Measurements from ENCODE around the gene KIF6. TPM values are rescaled to one million over a fixed set of nuclear protein-coding genes. Genes with fewer than 3 reads are reported as not detected.

Gene KIF6
- total and polyA plus RNA-seq, 2 of the 8 experiments (the other 6 are each of a cell fraction or from before 2014, with no cell fraction given): 0.53 to 0.65 TPM

- FAIRE-seq (no peak), DNase-seq (ENCODE audit: low read depth in 1 of 2, low spot score in 2 of 2) (no peak)
- CTCF ChIA-PET (ENCODE audit: partially characterized antibody): no interaction called here
- no peak overlapping the region for H2BK5ac ChIP-seq (ENCODE audit: low read depth, low read length)
- no peaks in the 10 kb centered on the region for H3K23me2 ChIP-seq (ENCODE audit: low read depth, low read length)
- no peak overlapping the region for H3K18ac ChIP-seq (ENCODE audit: extremely low read depth, low read length)
- no peak overlapping the region for H4K91ac ChIP-seq (replicated peaks; ENCODE audit: insufficient read length, low read length)
- TF ChIP-seq SRF (IDR thresholded peaks at IDR 0.05; ENCODE audit: low read depth, low read length) (no peak), RBBP5 (IDR thresholded peaks at IDR 0.05; ENCODE audit: borderline replicate concordance, low read depth, low read length) (no peak), POLR2AphosphoS5 (IDR thresholded peaks at IDR 0.05; ENCODE audit: low read depth, low read length) (no peak), HDAC6 (IDR thresholded peaks at IDR 0.05; ENCODE audit: low read depth, low read length) (no peak), BCL11A (IDR thresholded peaks at IDR 0.05; ENCODE audit: low read depth in 2 of 2, low read length in 2 of 2) (no peak), YY1 (IDR thresholded peaks at IDR 0.05; ENCODE audit: low read depth, low read length) (no peak), RNF2 (IDR thresholded peaks at IDR 0.05; ENCODE audit: borderline replicate concordance, low read depth, low read length, missing control alignments, poor library complexity, severe bottlenecking) (no peak), ATF3 (IDR thresholded peaks at IDR 0.05; ENCODE audit: insufficient read depth, low read depth, low read length) (no peak), CREB1 (IDR thresholded peaks at IDR 0.05) (no peak), JUN (IDR thresholded peaks at IDR 0.05; ENCODE audit: low read depth, low read length) (no peak), GABPA (IDR thresholded peaks at IDR 0.05; ENCODE audit: borderline replicate concordance, insufficient read depth, low read length) (no peak)
- peaks cover 0 to 7% (median 3%) of the 10 kb centered on the region in 4 experiments; a peak in 3 of 7 replicates for H3K4me1 ChIP-seq (replicated peaks in 1 of 4; ENCODE audit: control insufficient read depth in 3 of 4, insufficient read depth in 4 of 4, low read length in 3 of 4)
- H2BK12ac ChIP-seq (ENCODE audit: low read depth, low read length): no peak overlapping the region
- no peaks in the 10 kb centered on the region for H3K36me3 ChIP-seq (ENCODE audit: control insufficient read depth in 2 of 4, insufficient read depth in 4 of 4, low read length in 3 of 4)
- no peak overlapping the region for H3K14ac ChIP-seq (ENCODE audit: insufficient read length)
- no peak overlapping the region for H3K27ac ChIP-seq (ENCODE audit: low read depth, low read length)
- H3K56ac ChIP-seq (replicated peaks; ENCODE audit: insufficient read length, low read depth, low read length): no peak overlapping the region
- no peak overlapping the region for H4K5ac ChIP-seq (ENCODE audit: insufficient read length, low read depth, low read length)
- no peaks in the 10 kb centered on the region for H4K20me1 ChIP-seq (replicated peaks in 1 of 2; ENCODE audit: control insufficient read depth in 1 of 2, insufficient read depth in 2 of 2, low read length in 2 of 2)
- no peak overlapping the region for H3K4me3 ChIP-seq (ENCODE audit: extremely low read depth in 1 of 4, insufficient read depth in 2 of 4, low read depth in 3 of 4, low read length in 4 of 4)
- H3K79me2 ChIP-seq (ENCODE audit: control insufficient read depth in 1 of 2, insufficient read depth in 2 of 2, low read length in 2 of 2): no peaks in the 10 kb centered on the region
- H3K23ac ChIP-seq (ENCODE audit: insufficient read length): no peak overlapping the region
- H3K4ac ChIP-seq (replicated peaks; ENCODE audit: insufficient read length, low read depth, low read length): no peak overlapping the region
- H2AK5ac ChIP-seq (ENCODE audit: low read depth, low read length): no peak overlapping the region
- no peak overlapping the region for H2BK20ac ChIP-seq (ENCODE audit: low read length)
- no peak overlapping the region for H2BK15ac ChIP-seq (ENCODE audit: low read length)
- no peaks in the 10 kb centered on the region; a peak in 1 of 7 replicates for H3K27me3 ChIP-seq (replicated peaks in 1 of 4; ENCODE audit: control insufficient read depth in 3 of 4, extremely low read depth in 1 of 4, insufficient read depth in 3 of 4, low read length in 3 of 4)
- no peak overlapping the region for H3K9ac ChIP-seq (replicated peaks in 1 of 4; ENCODE audit: extremely low read depth in 1 of 4, low read depth in 3 of 4, low read length in 3 of 4)
- H2AFZ ChIP-seq (ENCODE audit: low read length): no peak overlapping the region
- POLR2A ChIA-PET (ENCODE audit: partially characterized antibody): no interaction called here
- H4K8ac ChIP-seq (ENCODE audit: extremely low read depth, insufficient read depth, low read length): no peak overlapping the region
- H3K9me3 ChIP-seq (ENCODE audit: insufficient read depth in 2 of 2, low read depth in 1 of 2, low read length in 1 of 2): no peaks in the 10 kb centered on the region
- no peaks in the 10 kb centered on the region for H3K79me1 ChIP-seq (ENCODE audit: low read depth, low read length)
- H3K4me2 ChIP-seq (ENCODE audit: insufficient read depth in 1 of 2, low read depth in 2 of 2, low read length in 2 of 2): no peak overlapping the region
- no peak overlapping the region for H2BK120ac ChIP-seq (replicated peaks; ENCODE audit: low read depth, low read length)
- 87% methylated on average over 2 of the region's 2 CpGs; no CpG with 5 or more reads in 1 of the 2 experiments for WGBS, 2 experiments (ENCODE audit: extremely low coverage in 1 of 2, insufficient coverage in 1 of 2, insufficient read length in 1 of 2, insufficient replicate concordance in 2 of 2, low coverage in 1 of 2, low lambda C conversion rate in 2 of 2, missing lambda C conversion rate in 1 of 2)
Measured at GRCh38 chr6:39773782-39774181, 48.6 kb upstream of the KIF6 start.

All from H1 (cell line).